ENCODE data around the gene TRIM36.

TRIM36 gene

DNA sequence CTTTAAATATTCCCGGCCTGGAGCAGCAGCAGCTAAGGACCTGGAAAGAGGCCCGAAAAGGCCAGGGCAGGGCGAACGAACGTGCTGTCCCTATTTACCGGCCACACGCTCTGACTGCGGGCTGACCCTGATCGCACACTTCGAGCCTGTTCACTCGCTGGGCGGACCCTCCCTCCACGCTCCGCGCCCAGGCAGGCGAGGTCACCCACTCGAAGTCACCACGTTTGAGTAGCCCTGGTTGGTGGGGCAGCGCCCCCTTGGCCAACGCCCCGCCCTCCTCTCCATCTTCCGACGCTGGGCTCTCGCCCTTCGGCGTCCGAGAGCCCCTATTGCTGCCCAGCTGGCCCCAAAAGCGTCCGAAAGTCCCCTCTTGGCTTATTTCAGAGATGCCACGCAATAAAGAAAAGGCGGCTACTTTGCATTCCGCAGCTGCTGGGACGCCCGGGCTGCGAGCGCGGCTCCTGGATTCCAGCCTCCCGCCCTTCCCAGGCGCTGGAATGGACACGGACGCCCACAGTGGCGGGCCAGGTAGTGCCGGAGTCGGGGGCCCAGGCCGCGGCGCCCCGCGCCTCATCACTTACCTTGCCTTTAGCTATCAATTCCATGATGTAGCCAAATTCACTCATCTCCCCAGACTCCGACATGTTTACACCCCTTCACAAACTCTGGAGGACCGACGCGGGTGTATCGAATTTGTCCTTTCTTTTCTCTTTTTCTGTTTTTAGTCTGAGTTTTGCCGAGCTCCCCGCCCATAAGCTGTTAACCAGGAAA, 9.9 kb upstream of the TRIM36 start:
- no peak for TF ChIP-seq ZNF274 (IDR thresholded peaks at IDR 0.05; ENCODE audit: low read depth, low read length)
- peak overlapping the region; percentile 54; the same call in 1 of the 2 replicates for H3K4me3 ChIP-seq (ENCODE audit: low read length)

DNA sequence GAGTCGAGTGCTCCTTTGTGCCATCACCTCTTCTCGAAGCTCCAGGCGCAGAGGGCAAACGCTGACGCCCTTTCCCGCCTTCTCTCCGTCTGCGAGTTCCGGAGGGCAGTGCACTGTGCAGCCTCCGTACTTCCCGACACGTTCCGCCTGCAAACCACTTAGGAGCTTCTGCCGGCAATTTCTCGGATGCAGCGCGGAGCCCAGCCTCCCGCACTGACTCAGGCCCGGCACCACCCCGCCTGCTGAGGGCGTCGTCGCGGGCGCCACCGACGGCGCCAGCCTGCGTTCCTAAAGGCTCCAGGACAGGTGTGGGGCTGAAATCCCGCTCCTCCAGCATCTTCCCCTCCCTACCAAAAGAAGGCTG, 9.3 kb upstream of the TRIM36 start:
- no peak overlapping the region; the same call in 1 of the 2 replicates for H3K4me3 ChIP-seq (ENCODE audit: low read length)
- no peak for TF ChIP-seq ZNF274 (IDR thresholded peaks at IDR 0.05; ENCODE audit: low read depth, low read length)

DNA sequence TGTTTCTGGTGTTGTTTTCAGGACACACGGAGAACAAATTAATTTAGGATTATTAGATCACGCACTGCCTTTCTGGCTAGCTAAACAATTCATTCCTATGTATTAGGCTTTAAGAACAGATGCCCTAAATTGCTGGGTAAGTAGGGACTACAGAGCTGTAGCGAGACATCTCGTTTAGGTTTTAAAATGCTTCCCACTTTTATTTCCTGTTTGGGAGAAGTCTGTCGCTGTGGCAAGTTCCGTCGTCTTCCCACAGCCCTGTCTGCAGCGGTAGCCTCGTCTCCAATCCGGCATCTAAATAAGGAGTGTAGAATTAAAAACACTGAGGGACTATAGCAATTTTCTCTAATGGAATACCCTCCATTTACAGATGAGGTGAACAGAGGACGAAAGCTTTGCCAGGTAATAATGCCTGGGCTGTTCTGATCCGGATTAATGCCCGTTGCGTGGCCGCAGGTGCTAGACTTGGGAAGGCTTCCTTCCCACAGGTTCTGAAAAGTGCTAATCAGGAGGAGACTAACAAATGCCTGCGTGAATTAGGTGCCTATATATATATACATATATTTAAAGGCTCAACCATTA, 1.3 kb upstream of the TRIM36 start:
- H3K4me3 ChIP-seq (ENCODE audit: low read length) = peak overlapping the region; percentile 76; the same call in 1 of the 2 replicates
- no peak for TF ChIP-seq ZNF274 (IDR thresholded peaks at IDR 0.05; ENCODE audit: low read depth, low read length)

DNA sequence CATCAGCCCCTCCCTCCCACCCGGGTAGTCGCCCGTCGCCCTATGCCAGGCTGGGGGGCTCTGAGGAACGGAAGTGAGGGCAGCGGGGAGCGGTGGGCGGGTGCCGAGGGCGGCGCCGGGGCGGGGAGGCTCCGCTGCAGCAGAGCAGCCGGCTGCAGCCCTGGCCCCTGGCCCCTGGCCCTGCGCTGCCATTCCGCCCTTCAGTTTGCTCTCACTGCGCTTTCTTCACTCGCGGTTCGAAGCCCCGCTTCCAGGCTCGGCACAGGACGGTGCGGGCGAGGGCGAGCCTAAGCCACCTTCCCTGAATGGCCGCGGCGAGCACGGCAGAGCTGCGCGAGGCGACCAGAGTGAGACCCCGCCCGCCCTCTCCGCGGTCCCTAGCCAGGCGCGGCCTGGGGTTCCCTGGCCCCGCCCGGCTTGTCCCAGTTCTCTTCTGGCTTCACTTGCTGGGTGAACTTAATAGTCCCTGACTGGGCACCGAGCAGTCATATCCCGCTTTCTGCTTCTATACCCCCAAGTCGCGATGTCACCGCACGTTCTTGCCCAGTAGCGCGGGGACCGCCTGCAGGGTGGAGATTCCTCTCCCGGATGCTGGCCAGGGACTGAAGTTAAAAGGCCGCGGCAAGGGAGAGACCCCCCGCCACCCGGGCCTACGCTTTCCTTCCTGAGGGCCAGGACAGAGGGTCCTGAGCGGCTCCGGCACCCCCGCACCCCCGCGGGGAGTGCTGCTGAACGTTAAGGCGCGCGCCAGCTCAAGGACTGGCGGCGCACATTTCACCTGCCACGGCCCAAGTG, 623 bp upstream of the TRIM36 start:
- H3K4me3 ChIP-seq (ENCODE audit: low read length) = peak overlapping the region; percentile 76

DNA sequence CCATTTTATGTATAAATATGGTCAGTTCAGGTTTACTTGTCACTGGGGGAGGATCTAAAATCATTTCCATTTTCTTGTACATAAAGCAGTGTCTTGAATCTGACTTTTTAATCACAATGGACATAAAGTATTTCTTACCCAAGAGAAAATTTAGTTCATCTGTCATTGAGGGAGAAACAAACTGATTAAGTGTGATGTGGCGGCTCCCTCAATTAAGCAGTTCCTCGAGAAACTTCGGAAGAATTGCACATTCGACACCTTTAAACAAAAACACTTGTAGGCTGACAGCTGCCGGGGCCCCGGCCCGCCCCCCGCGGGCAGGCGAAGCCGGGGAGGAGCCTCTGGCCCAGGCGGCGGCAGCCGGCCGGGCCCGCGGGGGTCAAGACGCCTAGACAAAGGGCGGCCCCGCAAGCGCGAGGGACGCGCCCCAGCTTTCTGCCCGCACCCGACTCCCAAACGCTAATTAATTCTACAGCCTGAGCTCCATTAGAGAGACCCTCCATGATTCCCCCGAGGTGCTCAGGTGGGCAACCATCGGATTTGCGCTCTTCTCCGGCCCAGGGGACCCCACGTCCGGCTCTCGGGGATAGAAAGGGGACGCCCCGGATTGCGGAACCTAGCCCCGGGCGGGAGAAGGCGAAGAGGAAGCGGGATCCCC, 750 bp downstream of the TRIM36 start:
- H3K4me3 ChIP-seq (ENCODE audit: low read length) = peak overlapping the region; percentile 76
- TF ChIP-seq ZNF274 (IDR thresholded peaks at IDR 0.05; ENCODE audit: low read depth, low read length) = no peak

More for the DNA sequence above, 623 bp upstream of the TRIM36 start:
- TF ChIP-seq ZNF274 (IDR thresholded peaks at IDR 0.05; ENCODE audit: low read depth, low read length) = no peak

DNA sequence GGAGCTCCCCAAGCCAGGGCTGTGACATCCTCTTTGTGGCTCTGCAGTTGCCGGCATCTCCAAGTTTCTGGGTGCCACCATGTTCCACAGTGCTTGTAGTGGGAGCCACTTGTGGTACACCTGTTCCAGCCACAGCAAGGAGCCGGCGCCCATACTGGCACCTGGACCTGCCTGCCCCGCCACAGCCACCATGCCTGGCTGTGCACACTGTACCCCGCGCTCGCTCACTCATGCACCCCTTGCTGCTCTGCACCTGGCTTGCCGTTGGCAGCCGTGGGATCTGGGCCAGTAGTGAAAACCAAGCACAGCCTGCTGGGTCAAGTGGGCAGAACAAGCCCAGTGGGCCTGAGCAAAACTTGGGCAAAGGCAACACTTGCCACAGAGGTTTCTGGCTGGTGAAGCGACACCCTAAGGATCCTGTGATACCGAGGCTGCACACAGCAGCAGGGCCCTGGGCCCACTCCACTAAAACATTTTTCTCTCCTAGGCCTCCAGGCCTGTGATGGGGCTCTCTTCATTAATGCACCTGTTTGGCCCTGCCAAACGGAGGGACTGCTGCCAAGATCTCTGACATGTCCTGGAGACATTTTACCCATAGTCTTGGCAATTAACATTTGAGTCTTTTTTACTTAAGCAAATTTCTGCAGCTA, 2.8 kb downstream of the TRIM36 start:
- TF ChIP-seq ZNF274 (IDR thresholded peaks at IDR 0.05; ENCODE audit: low read depth, low read length) = no peak
- H3K4me3 ChIP-seq (ENCODE audit: low read length) = no peak overlapping the region

DNA sequence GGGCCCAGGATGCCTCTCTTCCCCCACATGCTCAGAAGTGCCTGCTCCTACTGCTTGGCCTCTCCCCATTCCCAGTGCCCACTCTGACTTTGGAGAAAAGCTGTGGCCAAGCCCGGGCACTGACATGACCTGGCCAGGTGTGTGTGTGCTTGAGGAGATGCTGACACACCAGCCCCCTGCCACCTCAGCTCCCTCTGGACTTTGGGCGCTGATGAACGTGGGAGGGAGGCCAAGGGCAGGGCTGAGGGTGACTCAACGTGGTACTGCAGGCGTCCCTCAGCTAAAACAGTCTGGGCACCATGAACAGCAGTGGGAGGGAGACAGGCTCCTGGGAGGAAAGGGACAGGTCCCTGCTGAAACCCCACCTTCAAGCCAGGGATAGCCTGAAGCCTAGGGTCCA, 3.9 kb downstream of the TRIM36 start:
- no peak for TF ChIP-seq ZNF274 (IDR thresholded peaks at IDR 0.05; ENCODE audit: low read depth, low read length)
- H3K4me3 ChIP-seq (ENCODE audit: low read length) = no peak overlapping the region

DNA sequence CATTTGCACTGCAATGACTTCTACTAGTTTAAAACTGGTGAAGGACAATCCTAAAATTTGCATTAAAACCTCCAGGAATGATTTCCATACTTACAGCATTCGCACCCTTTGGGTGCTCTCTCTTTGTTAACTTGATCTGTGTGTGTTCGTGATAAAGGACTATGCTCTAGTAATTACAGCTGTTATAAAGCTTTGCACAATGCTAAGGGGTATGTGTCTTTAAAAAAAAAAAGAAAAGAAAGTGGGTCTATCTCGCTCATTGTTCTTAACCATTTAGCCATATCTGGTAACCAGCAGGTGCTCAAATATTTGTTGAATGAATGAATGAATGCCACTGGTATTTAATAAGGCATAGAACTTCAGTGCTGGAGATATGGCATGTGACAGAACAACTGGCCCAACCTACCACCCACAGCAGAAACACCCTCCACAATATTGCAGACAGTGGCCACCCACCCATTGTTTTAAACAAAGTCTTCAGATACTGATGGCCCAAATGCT, 8.7 kb downstream of the TRIM36 start:
- TF ChIP-seq ZNF274 (IDR thresholded peaks at IDR 0.05; ENCODE audit: low read depth, low read length) = no peak
- no peak overlapping the region for H3K4me3 ChIP-seq (ENCODE audit: low read length)

DNA sequence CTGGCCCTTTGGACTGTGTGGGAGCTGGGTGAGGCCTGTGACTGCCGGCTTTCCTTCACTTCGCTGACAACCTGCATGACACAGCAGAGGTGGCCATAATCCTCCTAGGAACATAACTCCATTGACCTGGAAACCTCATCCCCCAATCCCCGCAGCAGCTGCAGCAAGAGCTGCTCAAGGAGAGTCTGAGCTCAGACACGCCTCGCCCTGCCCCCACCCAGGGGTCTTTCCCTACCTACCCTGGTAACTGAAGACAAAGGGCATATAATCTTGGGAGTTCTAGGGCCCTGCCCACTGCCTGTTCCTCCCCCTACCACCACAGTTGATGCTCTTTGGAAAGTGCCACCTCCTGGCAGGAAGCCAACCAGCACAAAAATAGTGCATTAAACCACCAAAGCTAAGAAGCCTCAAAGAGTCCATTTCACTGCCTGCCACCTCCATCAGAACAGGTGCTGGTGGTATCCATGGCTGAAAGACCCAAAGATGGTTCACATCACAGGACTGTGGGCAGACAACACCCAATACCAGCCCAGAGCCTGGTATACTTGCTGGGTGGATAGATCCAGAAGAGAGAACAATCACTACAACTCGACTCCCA, 18.4 kb downstream of the TRIM36 start:
- H3K4me3 ChIP-seq (ENCODE audit: low read length) = no peak overlapping the region
- TF ChIP-seq ZNF274 (IDR thresholded peaks at IDR 0.05; ENCODE audit: low read depth, low read length) = no peak

DNA sequence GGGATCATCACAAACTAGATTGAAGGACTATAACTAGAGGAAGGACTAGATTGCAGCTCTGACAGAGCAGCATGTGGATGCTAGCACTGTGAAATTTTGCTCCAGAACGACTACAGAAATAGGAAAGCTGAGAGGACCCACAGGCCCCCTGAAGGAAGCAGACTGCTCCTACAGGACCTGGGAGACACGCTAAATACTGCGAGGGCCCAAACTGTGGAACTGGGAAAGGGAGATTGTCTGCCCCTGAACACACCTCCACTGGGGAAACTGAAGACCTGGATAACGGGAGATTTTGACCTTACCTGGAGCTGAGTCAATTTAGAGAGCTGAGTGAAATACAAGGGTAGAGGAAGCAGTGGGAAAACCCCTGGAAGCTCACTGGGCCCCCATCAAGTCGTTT, 19.2 kb downstream of the TRIM36 start:
- H3K4me3 ChIP-seq (ENCODE audit: low read length) = no peak overlapping the region

DNA sequence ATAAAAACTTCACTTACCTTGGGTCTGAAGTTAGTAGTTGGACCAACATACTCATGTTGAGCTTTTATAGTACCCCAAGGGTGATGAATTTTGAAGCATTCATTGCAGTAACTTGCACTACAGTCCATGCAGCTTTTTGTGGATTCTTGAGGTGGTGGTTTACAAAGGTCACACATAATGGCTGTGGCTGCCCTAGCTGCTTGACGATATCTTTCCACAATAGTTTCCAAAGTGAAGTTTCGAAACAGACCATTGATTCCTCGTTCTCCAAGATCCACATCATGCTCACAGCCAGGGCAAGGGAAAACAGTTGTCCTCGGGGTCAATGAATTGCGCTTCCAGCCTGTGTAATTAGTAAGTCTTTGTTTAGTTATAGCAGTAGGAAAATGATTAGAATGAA, 22.7 kb downstream of the TRIM36 start:
- no peak for TF ChIP-seq ZNF274 (IDR thresholded peaks at IDR 0.05; ENCODE audit: low read depth, low read length)
- H3K4me3 ChIP-seq (ENCODE audit: low read length) = no peak overlapping the region

More for the DNA sequence above, 19.2 kb downstream of the TRIM36 start:
- TF ChIP-seq ZNF274 (IDR thresholded peaks at IDR 0.05; ENCODE audit: low read depth, low read length) = no peak

DNA sequence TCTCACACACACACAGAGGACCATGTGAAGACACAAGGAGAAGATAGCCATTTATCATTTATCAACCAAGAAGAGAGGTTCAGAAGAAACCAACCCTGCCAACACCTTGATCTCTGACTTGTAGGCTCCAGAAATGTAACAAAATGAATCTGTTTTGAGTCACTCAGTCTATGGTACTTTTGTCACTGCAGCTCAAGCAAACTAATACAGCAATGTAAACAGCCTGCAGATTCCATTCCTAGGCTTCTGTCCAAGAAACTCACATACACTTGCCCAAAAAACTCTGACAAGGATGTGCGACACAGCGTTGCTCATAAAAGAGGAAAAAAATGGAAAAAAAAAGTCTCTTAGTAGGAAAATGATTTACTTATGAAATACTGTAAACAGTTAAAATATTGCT, 33.4 kb downstream of the TRIM36 start:
- TF ChIP-seq ZNF274 (IDR thresholded peaks at IDR 0.05; ENCODE audit: low read depth, low read length) = no peak
- no peak overlapping the region for H3K4me3 ChIP-seq (ENCODE audit: low read length)

DNA sequence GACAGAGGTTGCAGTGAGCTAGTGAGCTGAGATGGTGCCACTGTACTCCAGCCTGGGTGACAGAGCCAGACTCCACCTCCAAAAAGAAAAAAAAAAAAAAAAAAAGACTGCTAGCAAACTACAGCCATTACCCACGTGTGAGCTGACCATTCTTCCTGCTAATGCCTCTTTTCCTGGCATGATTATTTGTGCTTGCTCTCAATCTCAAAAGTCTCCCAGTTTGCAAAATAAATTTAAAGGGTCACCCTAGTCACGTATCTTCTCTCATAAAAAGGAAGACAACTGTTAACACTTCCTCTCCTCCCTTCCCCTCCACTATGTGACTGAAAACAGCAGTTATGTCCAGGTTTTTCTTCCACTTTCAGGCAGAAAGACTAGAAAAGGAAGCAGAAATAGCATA, 37.2 kb downstream of the TRIM36 start:
- H3K4me3 ChIP-seq (ENCODE audit: low read length) = no peak overlapping the region
- no peak for TF ChIP-seq ZNF274 (IDR thresholded peaks at IDR 0.05; ENCODE audit: low read depth, low read length)
